Activated T-helper 17 cell treated with anti-CD3 and anti-CD28 coated beads, Interleukin-2, amount 50 U/mL, for 72 hours (primary cell): Measurements from ENCODE around the gene GMPR2. TPM values are rescaled to one million over a fixed set of nuclear protein-coding genes. Genes with fewer than 3 reads are reported as not detected.

ENCODE experiments used
- ATAC-seq: fragments of 150-1000 bp; cut with Tn5 transposase; replicated peaks from 2 replicates; pipeline ENCODE4 v1.10.0; 2021; ENCODE audit warnings: mild to moderate bottlenecking, moderate library complexity
- H3K27ac Mint-ChIP-seq: one replicate; pipeline ENCODE4 v1.8.0; 2022; ENCODE audit warnings: mixed read lengths
- H3K27me3 Mint-ChIP-seq: one replicate; pipeline ENCODE4 v1.8.0; 2022; ENCODE audit warnings: mixed read lengths
- H3K36me3 Mint-ChIP-seq: one replicate; pipeline ENCODE4 v1.8.0; 2022; ENCODE audit warnings: low read depth, mild to moderate bottlenecking, mixed read lengths
- H3K4me1 Mint-ChIP-seq: one replicate; pipeline ENCODE4 v1.8.0; 2022; ENCODE audit warnings: mixed read lengths
- H3K4me3 Mint-ChIP-seq: one replicate; pipeline ENCODE4 v1.8.0; 2022; ENCODE audit warnings: mild to moderate bottlenecking, mixed read lengths
- H3K9me3 Mint-ChIP-seq: one replicate; pipeline ENCODE4 v1.8.0; 2022; ENCODE audit warnings: mixed read lengths
- total RNA-seq, 2 donors: library from RNA; stranded (reverse); gene quantifications; one replicate each; pipeline ENCODE4 v1.2.3, GENCODE V29; 2022

Gene GMPR2
- total RNA-seq, 2 donors from 2014 or later, result 73.2 to 85.0 TPM

GRCh38 chr14:24284501-24285035 is 51.8 kb downstream of the GMPR2 start:
- Mint-ChIP-seq H3K36me3 (peaks cover 14% of the 10 kb centered on the region), H3K27me3 (no peaks in the 10 kb centered on the region), H3K4me3 (no peak overlapping the region), H3K9me3 (no peaks in the 10 kb centered on the region), H3K27ac (no peak overlapping the region), H3K4me1 (peaks cover 13% of the 10 kb centered on the region)
- ATAC-seq, result no peak

GRCh38 chr14:24285351-24285750 is 52.6 kb downstream of the GMPR2 start:
- H3K27ac Mint-ChIP-seq, result no peak overlapping the region
- peaks cover 21% of the 10 kb centered on the region for H3K36me3 Mint-ChIP-seq
- H3K4me3 Mint-ChIP-seq, result no peak overlapping the region
- no peaks in the 10 kb centered on the region for H3K9me3 Mint-ChIP-seq
- no peak for ATAC-seq
- H3K4me1 Mint-ChIP-seq, result peaks cover 12% of the 10 kb centered on the region
- no peaks in the 10 kb centered on the region for H3K27me3 Mint-ChIP-seq

DNA sequence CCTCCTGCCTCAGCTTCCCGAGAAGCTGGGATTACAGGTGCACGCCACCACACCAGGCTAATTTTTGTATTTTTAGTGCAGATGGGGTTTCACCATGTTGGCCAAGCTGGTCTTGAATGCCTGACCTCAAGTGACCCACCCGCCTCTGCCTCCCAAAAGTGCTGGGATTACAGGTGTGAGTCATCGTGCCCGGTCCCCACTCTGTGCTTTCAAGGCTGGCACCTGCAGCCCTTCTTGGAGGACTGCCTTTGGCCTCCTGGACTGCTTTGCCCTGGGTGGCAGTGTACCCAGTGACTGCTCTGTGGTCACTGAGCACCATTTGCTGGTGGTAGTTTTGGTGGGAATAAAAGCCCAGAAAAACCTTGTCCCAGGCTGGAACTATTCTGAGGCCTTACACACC is 54.3 kb downstream of the GMPR2 start:
- no peak for ATAC-seq
- peaks cover 38% of the 10 kb centered on the region for H3K36me3 Mint-ChIP-seq
- H3K27me3 Mint-ChIP-seq, result no peaks in the 10 kb centered on the region
- H3K4me1 Mint-ChIP-seq, result peaks cover 16% of the 10 kb centered on the region
- no peak overlapping the region for H3K27ac Mint-ChIP-seq
- no peak overlapping the region for H3K4me3 Mint-ChIP-seq
- H3K9me3 Mint-ChIP-seq, result no peaks in the 10 kb centered on the region

Other genes with a start within 250 kb of the GMPR2 start
- 10 to 100 TPM; 15.8 to 17.9 TPM for gene DHRS4L2, start 244.0 kb upstream of the GMPR2 start, total RNA-seq
- 1 to 10 TPM; 2.1 to 4.2 TPM for gene CARMIL3, start 180.9 kb upstream of the GMPR2 start, total RNA-seq
- not detected for gene CPNE6, start 161.4 kb upstream of the GMPR2 start, total RNA-seq
- 10 to 100 TPM; 31.4 to 57.6 TPM for gene PCK2, start 138.6 kb upstream of the GMPR2 start, total RNA-seq
- 10 to 100 TPM; 72.4 to 94.8 TPM for gene DCAF11, start 118.2 kb upstream of the GMPR2 start, total RNA-seq
- 1 to 10 TPM; 1.7 to 2.5 TPM for gene NRL, start 118.0 kb upstream of the GMPR2 start, total RNA-seq
- gene FITM1, start 102.3 kb upstream of the GMPR2 start, total RNA-seq, result under 1 TPM in 1 of 2 donors, not detected in 1; 0.58 TPM
- 100 to 1,000 TPM; 361 to 375 TPM for gene PSME1, start 96.7 kb upstream of the GMPR2 start, total RNA-seq
- 10 to 100 TPM; 31.0 to 43.8 TPM for gene EMC9, start 91.3 kb upstream of the GMPR2 start, total RNA-seq
- 100 to 1,000 TPM; 339 to 489 TPM for gene PSME2, start 86.3 kb upstream of the GMPR2 start, total RNA-seq
- gene RNF31, start 85.4 kb upstream of the GMPR2 start, total RNA-seq, result 10 to 100 TPM; 56.6 to 86.7 TPM
- 100 to 1,000 TPM; 106 to 190 TPM for gene IRF9, start 71.7 kb upstream of the GMPR2 start, total RNA-seq
- 10 to 100 TPM; 35.7 to 58.8 TPM for gene REC8, start 60.8 kb upstream of the GMPR2 start, total RNA-seq
- gene IPO4, start 44.1 kb upstream of the GMPR2 start, total RNA-seq, result 10 to 100 TPM; 34.0 to 78.7 TPM
- 10 to 100 TPM; 28.6 to 33.4 TPM for gene TM9SF1, start 37.5 kb upstream of the GMPR2 start, total RNA-seq
- under 1 TPM in 1 of 2 donors, not detected in 1; 0.82 TPM for gene TSSK4, start 27.2 kb upstream of the GMPR2 start, total RNA-seq
- gene CHMP4A, start 19.4 kb upstream of the GMPR2 start, total RNA-seq, result 10 to 100 TPM; 62.8 to 69.8 TPM
- gene MDP1, start 16.9 kb upstream of the GMPR2 start, total RNA-seq, result 1 to 10 TPM; 4.0 to 7.1 TPM
- 100 to 1,000 TPM; 128 to 243 TPM for gene NEDD8, start 562 bp upstream of the GMPR2 start, total RNA-seq
- 10 to 100 TPM; 61.4 to 76.4 TPM for gene TINF2, start 9.7 kb downstream of the GMPR2 start, total RNA-seq
- gene TGM1, start 30.2 kb downstream of the GMPR2 start, total RNA-seq, result 10 to 100 TPM; 16.1 to 18.2 TPM
- gene RABGGTA, start 38.7 kb downstream of the GMPR2 start, total RNA-seq, result 10 to 100 TPM; 61.0 to 68.3 TPM
- 10 to 100 TPM; 12.6 to 14.2 TPM for gene DHRS1, start 66.9 kb downstream of the GMPR2 start, total RNA-seq
- gene NOP9, start 66.9 kb downstream of the GMPR2 start, total RNA-seq, result 10 to 100 TPM; 21.2 to 42.2 TPM
- gene CIDEB, start 75.0 kb downstream of the GMPR2 start, total RNA-seq, result 10 to 100 TPM; 14.9 to 28.1 TPM
- gene LTB4R2, start 77.2 kb downstream of the GMPR2 start, total RNA-seq, result 10 to 100 TPM in 1 of 2 donors, 1 to 10 TPM in 1; 8.7 to 13.5 TPM
- 10 to 100 TPM; 11.6 to 21.4 TPM for gene LTB4R, start 78.6 kb downstream of the GMPR2 start, total RNA-seq
- gene ADCY4, start 102.1 kb downstream of the GMPR2 start, total RNA-seq, result 10 to 100 TPM in 1 of 2 donors, 1 to 10 TPM in 1; 2.3 to 10.5 TPM
- gene RIPK3, start 107.1 kb downstream of the GMPR2 start, total RNA-seq, result 10 to 100 TPM; 12.9 to 17.4 TPM
- gene NFATC4, start 135.3 kb downstream of the GMPR2 start, total RNA-seq, result under 1 TPM in 1 of 2 donors, not detected in 1; 0.66 TPM
- gene NYNRIN, start 166.1 kb downstream of the GMPR2 start, total RNA-seq, result under 1 TPM in 1 of 2 donors, not detected in 1; 0.04 TPM
- 10 to 100 TPM; 11.1 to 14.6 TPM for gene CBLN3, start 196.7 kb downstream of the GMPR2 start, total RNA-seq
- 100 to 1,000 TPM in 1 of 2 donors, 10 to 100 TPM in 1; 64.3 to 132 TPM for gene KHNYN, start 197.0 kb downstream of the GMPR2 start, total RNA-seq
- gene SDR39U1, start 209.8 kb downstream of the GMPR2 start, total RNA-seq, result 10 to 100 TPM; 36.6 to 45.7 TPM